Mesenteric fat pad (tissue), 1 donor: ENCODE data around the gene CCDC30. TPM values are rescaled to one million over a fixed set of nuclear protein-coding genes. Genes with fewer than 3 reads are reported as not detected.
"Not testable (repeated sequence)": the region's sequence is repeated elsewhere in the genome, so short reads cannot be mapped to it uniquely, and the experiment has no call there.

Experiments used
- DNase-seq: peaks from one replicate; pipeline ENCODE4 v3.0.0-alpha.2; 2020; ENCODE audit warnings: low spot score
- total RNA-seq: library from RNA; stranded (reverse); fragmentation: NEBNext Ultra II Directional; extraction: Animal tissue kit (Norgen Biotek cat#: 25700); gene quantifications from one replicate; pipeline ENCODE4 v1.2.1, GENCODE V29; 2021
- donor health status: DM: yes; HTN: yes; CAD: no.

CCDC30 gene
- total RNA-seq, 1 donor from 2014 or later, result 1.6 TPM

DNA sequence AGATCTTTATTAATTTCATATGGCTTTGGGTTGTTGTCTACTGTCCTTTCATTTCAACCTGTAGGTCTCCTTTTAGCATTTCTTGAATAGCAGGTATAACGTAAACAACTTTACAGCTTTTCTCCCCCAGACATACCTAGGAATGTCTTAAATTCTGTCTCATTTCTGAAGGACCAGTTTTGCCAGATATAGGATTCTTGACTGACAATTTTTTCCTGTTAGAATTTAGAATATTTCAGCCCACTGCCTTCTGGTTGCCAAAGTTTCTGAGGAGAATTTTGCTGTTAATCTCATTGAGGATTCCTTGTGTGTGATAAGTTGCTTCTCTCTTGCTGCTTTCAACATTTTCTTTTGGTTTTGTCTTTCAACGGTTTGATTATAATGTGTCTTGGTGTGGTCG lies 60.1 kb downstream of the CCDC30 start:
- DNase-seq, result no peak

GRCh38 chr1:42524330-42524729 lies 61.2 kb downstream of the CCDC30 start:
- no peak for DNase-seq

GRCh38 chr1:42529724-42530181 lies 66.7 kb downstream of the CCDC30 start:
- DNase-seq, result no peak

DNA sequence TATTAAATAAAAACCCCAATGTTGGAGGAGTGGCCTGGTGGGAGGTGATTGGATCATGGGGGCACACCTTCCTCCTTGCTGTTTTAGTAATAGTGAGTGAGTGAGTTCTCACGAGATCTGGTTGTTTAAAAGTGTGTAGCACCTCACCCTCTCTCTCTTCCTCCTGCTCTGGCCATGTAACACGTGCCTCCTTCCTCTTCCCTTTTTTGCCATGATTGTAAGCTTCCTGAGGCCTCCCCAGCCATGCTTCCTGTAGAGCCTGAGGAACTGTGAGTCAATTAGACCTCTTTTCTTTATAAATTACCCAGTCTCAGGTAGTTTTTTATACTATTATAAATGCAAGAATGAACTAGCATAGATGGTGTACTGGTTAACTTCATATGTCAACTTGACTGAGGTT lies 68.0 kb downstream of the CCDC30 start:
- DNase-seq, result no peak

DNA sequence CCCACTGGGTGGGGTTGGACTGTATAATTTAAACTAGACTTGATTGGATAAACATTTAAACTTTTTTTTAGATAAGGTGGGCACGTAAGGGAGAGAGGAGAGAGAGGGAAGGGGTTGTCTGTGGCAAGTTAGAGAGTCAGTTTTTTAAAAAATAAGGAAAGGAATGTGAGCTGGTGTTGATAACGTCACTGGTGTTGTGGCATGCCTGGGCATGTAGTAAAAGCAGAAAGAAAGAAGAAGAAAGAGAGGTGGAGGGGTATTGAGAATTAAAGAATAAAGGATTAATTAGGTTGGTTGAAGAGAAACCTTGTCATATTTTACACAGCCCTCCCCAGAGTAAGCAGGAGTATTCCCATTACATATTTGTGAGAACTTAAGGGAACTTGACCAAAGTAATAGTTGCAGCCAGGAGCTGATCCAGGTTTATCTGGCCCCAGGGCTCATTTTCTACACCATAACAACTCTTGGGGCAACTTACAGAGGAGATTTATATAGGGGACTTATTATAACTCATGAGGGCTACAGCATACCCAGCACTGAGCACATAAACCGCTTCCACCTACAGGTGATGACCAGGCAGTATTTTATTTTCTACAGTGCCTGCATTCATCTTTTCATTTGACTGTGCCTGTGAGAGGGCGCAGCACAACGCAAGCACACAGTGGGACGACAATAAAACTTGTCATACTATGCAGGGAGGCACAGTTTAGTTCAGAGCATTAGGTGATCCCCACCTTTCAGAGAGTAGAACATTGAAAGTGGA lies 70.2 kb downstream of the CCDC30 start:
- DNase-seq, result no peak

GRCh38 chr1:42541104-42541503 lies 78.0 kb downstream of the CCDC30 start:
- DNase-seq, result no peak

- no peak for DNase-seq
Measured at GRCh38 chr1:42551180-42551579, 88.1 kb downstream of the CCDC30 start.

- DNase-seq, result no peak
Measured at GRCh38 chr1:42551590-42551989, 88.5 kb downstream of the CCDC30 start.

DNA sequence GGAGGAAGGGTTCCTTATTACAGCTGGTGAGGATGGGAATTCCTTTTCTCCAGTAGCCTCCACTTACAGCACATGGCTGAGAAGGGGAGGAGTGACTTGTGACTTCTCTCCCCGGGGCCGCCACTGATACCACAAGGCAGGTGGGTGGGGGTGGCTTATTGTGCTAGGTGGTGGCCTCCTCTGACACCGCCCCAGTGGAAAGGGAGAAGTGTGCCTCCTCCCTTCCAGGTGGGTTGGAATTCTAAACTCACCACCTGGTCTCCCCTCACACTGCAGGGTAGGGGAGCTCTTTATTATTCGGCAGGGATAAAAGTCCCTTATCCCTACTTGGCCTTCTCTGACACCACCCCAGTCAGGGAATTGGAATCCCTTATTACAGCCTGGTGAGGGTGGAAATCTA lies 89.5 kb downstream of the CCDC30 start:
- no peak for DNase-seq

- no peak for DNase-seq
Measured at GRCh38 chr1:42557230-42557851, 94.3 kb downstream of the CCDC30 start.

- DNase-seq, result no peak
Measured at GRCh38 chr1:42567038-42567437, 104.0 kb downstream of the CCDC30 start.

DNA sequence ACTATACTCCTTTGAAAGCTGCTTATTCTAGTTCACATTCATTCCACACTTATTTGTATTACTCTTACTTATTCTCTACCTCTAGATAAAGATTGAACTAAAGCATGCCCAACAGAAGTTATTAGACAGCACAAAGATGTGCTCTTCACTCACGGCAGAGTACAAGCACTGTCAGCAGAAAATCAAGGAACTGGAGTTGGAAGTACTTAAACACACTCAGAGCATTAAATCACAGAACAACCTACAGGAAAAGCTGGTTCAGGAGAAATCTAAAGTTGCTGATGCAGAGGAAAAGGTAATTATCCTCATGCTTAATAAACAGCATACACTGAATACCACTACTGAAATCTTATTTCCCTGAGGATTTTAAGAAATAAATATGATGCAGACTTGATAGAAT lies 113.8 kb downstream of the CCDC30 start:
- DNase-seq, result no peak

DNA sequence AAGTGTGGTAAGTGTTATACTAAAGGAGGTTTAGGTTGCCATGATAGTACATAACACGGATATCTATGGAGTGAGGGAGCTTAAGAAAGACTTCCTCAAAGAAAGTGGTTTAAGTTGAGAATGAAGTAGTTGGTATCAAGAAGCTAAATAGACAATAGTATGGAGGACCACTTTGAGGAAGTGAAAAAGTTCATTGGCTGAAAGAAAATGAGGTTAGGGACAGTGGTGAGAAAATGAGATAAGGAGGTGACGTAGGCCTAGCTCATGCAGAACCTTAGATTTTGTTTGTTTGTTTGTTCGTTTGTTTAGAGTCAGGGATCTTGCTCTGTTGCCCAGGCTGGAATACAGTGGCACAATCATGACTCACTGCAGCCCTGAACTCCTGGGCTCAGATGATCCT lies 122.9 kb downstream of the CCDC30 start:
- no peak for DNase-seq

DNA sequence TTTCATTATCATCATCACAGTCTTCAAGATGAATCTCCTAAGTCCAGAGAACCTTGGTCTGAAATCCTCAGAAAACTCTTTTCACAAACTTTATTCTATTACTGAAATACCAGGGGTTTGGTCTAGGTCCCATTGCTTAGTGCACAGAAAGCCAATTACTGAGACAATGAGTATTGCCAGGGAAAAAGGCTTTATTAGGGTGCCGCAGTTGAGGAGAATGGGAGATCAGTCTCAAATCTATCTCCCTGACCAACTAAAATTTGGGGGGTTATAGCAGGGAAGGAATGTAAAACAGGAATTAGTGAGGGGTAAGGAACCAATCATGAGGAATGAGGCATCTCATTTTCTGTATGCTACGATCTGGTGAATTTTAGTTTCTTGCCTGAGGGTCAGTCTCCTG lies 124.7 kb downstream of the CCDC30 start:
- DNase-seq, result no peak

- no peak for DNase-seq
Measured at GRCh38 chr1:42592811-42593210, 129.7 kb downstream of the CCDC30 start.

DNA sequence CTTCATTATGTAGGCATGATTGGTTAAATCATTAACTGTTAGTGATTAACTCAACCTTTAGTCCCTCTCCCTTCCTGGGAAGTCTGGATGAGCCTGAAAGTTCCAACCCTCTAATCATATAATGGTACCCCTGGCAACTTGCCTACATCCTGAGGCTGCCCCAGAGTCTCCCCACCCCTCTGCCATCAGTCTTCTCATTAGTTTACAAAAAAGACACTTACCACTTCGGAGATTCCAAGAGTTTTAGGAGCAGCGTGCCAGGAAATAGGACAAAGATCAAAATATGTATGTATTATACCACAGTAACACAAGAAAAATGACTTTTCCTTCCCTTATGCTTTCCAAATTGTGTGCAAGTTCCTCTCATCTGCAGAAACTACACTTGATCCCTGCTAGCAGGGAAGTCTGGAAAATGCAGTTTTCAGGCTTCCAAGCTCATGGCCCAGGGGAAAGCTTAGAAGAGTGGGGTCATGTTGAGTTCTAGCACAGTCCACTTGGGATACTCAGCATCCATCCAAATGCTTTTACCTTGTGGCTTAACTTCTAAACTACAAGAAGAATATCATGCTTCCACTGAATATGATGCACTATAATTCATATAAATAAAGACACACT lies 130.5 kb downstream of the CCDC30 start:
- DNase-seq, result no peak

DNA sequence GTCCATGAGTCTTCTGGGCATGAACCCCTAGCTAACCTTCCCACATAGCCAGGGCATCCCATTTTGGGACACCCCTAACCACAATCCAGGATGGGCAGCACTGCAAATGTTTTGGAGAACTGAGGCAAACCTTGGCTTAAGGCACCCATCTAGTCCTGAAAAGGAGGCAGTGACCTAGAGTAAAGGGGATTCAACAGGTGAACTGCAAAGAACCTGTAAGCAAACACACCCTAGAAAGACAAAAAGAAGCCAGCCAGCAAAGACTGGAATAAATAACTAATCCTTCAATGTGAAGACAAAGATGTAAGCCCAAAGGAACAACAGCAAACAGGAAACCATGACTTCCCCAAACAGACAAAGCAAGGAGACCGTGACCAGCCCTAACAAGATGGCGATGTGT lies 138.4 kb downstream of the CCDC30 start:
- DNase-seq, result no peak

- DNase-seq, result no peak
Measured at GRCh38 chr1:42613803-42614131, 150.7 kb downstream of the CCDC30 start.

GRCh38 chr1:42618866-42619265 lies 155.8 kb downstream of the CCDC30 start:
- no peak for DNase-seq

DNA sequence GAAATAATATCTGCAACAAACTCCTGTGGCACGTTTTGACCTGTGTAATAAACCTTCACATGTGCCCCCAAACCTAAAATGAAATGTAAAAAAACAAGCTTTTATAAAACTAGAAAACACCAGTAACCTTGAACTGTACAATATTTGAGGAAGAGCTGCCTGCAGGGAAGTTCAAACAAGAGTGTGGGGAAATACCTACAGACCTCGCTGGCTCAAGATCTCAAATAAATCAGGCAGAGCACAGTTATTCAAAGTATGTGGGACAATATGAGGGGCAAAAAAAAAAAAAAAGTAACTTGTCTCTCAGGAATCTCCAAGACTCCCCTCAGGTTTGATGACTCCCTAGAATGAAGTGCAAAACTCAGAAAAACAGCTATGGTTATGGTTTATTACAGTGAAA lies 157.2 kb downstream of the CCDC30 start:
- no peak for DNase-seq

GRCh38 chr1:42621180-42621579 lies 158.1 kb downstream of the CCDC30 start:
- not testable (repeated sequence) for DNase-seq

DNA sequence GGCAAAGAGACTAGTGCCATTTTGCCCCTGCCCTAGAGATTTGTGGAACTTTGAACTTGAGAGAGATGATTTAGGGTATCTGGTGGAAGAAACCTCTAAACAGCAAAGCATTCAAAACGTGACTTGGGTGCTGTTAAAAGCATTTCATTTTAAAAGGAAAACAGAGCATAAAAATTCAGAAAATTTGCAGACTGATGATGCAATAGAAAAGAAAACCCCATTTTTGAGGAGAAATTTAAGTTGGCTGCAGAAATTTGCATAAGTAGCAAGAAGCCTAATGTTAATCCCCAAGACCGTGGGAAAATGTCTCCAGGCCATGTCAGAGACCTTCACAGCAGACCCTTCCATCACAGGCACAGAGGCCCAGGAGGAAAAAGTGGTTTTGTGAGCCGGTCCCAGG lies 164.1 kb downstream of the CCDC30 start:
- DNase-seq, result not testable (repeated sequence)

DNA sequence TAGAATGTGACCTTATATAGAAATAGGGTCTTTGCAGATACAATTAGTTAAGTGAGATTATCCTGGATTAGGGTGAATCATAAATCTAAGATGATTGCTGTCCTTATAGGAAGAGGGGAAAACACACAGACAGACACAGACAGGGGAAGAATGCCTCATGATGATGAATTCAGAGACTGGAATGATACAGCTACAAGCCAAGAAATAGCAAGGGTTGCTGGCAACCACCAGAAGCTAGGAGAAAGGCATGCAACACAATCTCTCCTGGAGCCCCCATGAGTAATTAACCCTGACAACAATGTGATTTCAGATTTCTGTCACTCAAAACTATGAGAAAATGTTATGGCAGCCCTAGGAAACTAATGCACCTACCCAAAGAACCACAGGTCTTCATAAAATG lies 176.0 kb downstream of the CCDC30 start:
- no peak for DNase-seq
